Keratinocyte (primary cell): ENCODE results near the gene CYP4F22. TPM values are rescaled to one million over a fixed set of nuclear protein-coding genes. Genes with fewer than 3 reads are reported as not detected.

Source experiments
- DNase-seq: peaks from one replicate; pipeline ENCODE4 v3.0.0-alpha.2; 2011; ENCODE audit warnings: low read depth, missing footprints, low spot score
- FAIRE-seq: peaks from 2 replicates; lab custom pipeline; 2011; peaks lifted over from hg19 to GRCh38; lab: Jason Lieb, UNC
- H2AFZ ChIP-seq: 2 replicates; pipeline ENCODE4 v1.6.0; 2012; ENCODE audit warnings: low read length, control low read depth, inconsistent platforms; ENCODE audit not compliant: control insufficient read depth
- H3K27ac ChIP-seq: 2 replicates; pipeline ENCODE4 v1.5.1; 2011; ENCODE audit warnings: low read length; ENCODE audit not compliant: control insufficient read depth, insufficient read depth
- H3K27me3 ChIP-seq: 3 replicates; pipeline ENCODE4 v1.6.0; 2011; ENCODE audit warnings: low read length; ENCODE audit not compliant: control insufficient read depth, insufficient read depth; ENCODE audit errors: extremely low read depth
- H3K36me3 ChIP-seq, 2 experiments: 2 replicates in 1 of 2; 3 replicates in 1 of 2; pipeline ENCODE4 v1.5.1; 2011; ENCODE audit warnings: low read length in 2 of 2, mild to moderate bottlenecking in 1 of 2; ENCODE audit not compliant: control insufficient read depth in 2 of 2, insufficient read depth in 2 of 2; ENCODE audit errors: extremely low read depth in 1 of 2
- H3K4me1 ChIP-seq: 3 replicates; pipeline ENCODE4 v1.5.1; 2011; ENCODE audit warnings: low read length; ENCODE audit not compliant: control insufficient read depth, insufficient read depth; ENCODE audit errors: extremely low read depth
- H3K4me2 ChIP-seq: 3 replicates; pipeline ENCODE4 v1.6.0; 2011; ENCODE audit warnings: low read depth, low read length; ENCODE audit not compliant: control insufficient read depth, insufficient read depth; ENCODE audit errors: extremely low read depth
- H3K4me3 ChIP-seq, 3 experiments: fragments of 200-600 bp in 1 of 3; sonication (generic) in 1 of 3; 2 replicates in 2 of 3; 3 replicates in 1 of 3; pipeline ENCODE4 v1.5.1; 2011 to 2016; ENCODE audit warnings: low read length in 3 of 3, mild to moderate bottlenecking in 3 of 3, control low read depth in 2 of 3, inconsistent platforms in 1 of 3, low read depth in 1 of 3, mixed read lengths in 1 of 3, mixed run types in 1 of 3, moderate library complexity in 1 of 3; ENCODE audit not compliant: control insufficient read depth in 2 of 3, insufficient read depth in 2 of 3; ENCODE audit errors: extremely low read depth in 1 of 3
- H3K79me2 ChIP-seq: 2 replicates; pipeline ENCODE4 v1.6.0; 2012; ENCODE audit warnings: low read length; ENCODE audit not compliant: control insufficient read depth, insufficient read depth
- H3K9ac ChIP-seq: 3 replicates; pipeline ENCODE4 v1.6.0; 2011; ENCODE audit warnings: low read length; ENCODE audit not compliant: control insufficient read depth, insufficient read depth; ENCODE audit errors: extremely low read depth
- H3K9me1 ChIP-seq: 3 replicates; pipeline ENCODE4 v1.6.0; 2011; ENCODE audit warnings: low read length; ENCODE audit not compliant: control insufficient read depth, insufficient read depth; ENCODE audit errors: extremely low read depth
- H3K9me3 ChIP-seq: 2 replicates; pipeline ENCODE4 v1.5.1; 2012; ENCODE audit warnings: low read depth, low read length; ENCODE audit not compliant: control insufficient read depth
- H4K20me1 ChIP-seq: 3 replicates; pipeline ENCODE4 v1.6.0; 2011; ENCODE audit warnings: low read length; ENCODE audit not compliant: control insufficient read depth, insufficient read depth; ENCODE audit errors: extremely low read depth
- EZH2 ChIP-seq: IDR thresholded peaks from one replicate; pipeline ENCODE4 v1.6.1; 2012; ENCODE audit warnings: inconsistent platforms, mild to moderate bottlenecking, low read length, moderate library complexity
- dilution Hi-C: fragments of 300-500 bp; cut with MboI; formaldehyde crosslinking; loops from one replicate; pipeline ENCODE4 v1.7.0; 2020; ENCODE audit warnings: low sequenced_read_pairs; ENCODE audit not compliant: extremely low pct_ligation_motif_present
- polyA plus RNA-seq, 5 experiments: library from polyadenylated mRNA; depleted of rRNA in 3 of 5; stranded (reverse) in 3 of 5; stranded (forward) in 1 of 5; unstranded in 1 of 5; fragments of >200 nt; gene quantifications; 1 replicate in 1 of 5; 2 replicates in 3 of 5; 3 replicates in 1 of 5; pipeline versions ENCODE4 v1.2.1 to v1.2.3, GENCODE V29; 2011 to 2012; ENCODE audit warnings: missing spikeins in 2 of 5, low read depth in 1 of 5, low replicate concordance in 1 of 5
- TF ChIP-seq, protein P1 (sequence below), 3 experiments: IDR thresholded peaks in 1 of 3; conservative IDR thresholded peaks in 1 of 3; optimal IDR thresholded peaks in 1 of 3; 2 replicates in 2 of 3; 3 replicates in 1 of 3; pipeline versions ENCODE3 to v1.5.1; 2011; ENCODE audit warnings: low read length in 3 of 3, mild to moderate bottlenecking in 3 of 3, moderate library complexity in 2 of 3, control low read depth in 1 of 3, inconsistent platforms in 1 of 3; ENCODE audit not compliant: insufficient read depth in 2 of 3; ENCODE audit errors: extremely low read depth in 1 of 3

Gene CYP4F22
- polyA plus RNA-seq, 1 donor (not counting 4 experiments of a cell fraction or from before 2014, with no cell fraction given), result 0.43 TPM

DNA sequence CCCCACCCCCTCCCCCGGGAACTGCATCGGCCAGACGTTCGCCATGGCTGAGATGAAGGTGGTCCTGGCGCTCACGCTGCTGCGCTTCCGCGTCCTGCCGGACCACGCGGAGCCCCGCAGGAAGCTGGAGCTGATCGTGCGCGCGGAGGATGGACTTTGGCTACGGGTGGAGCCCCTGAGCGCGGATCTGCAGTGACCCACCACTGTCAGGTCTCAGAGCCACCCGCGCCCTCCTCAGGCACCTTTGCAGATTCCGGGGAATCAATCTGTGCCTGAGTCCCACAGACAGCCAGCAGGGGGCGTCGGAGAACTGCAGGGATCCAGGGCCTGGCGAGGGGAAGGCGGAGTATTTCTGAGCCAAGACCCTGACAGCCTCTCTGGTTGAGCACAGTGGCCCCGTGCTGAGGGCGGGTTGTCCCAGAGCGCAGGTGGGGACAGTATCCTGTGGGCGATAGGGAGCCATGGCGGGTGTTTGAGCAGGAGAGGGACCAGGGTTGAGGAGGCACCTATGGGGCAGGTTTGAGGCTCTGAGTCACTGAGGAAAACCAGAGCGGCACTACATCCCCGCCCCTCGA lies 76.3 kb downstream of the CYP4F22 start:
- Histone ChIP-seq H3K4me1 (no peaks in the 10 kb centered on the region), H4K20me1 (no peaks in the 10 kb centered on the region), H2AFZ (peak overlapping the region; percentile 30), H3K9me1 (no peaks in the 10 kb centered on the region), H3K27me3 (peaks cover 3% of the 10 kb centered on the region), H3K4me3 (no peak overlapping the region), H3K36me3 (no peaks in the 10 kb centered on the region), H3K27ac (no peak overlapping the region), H3K4me2 (peak overlapping the region; percentile 22), H3K9ac (no peak overlapping the region), H3K9me3 (no peaks in the 10 kb centered on the region), H3K79me2 (no peaks in the 10 kb centered on the region)
- peak; percentile 7 for DNase-seq
- TF ChIP-seq EZH2, result no peak
- TF ChIP-seq, protein P1, sequence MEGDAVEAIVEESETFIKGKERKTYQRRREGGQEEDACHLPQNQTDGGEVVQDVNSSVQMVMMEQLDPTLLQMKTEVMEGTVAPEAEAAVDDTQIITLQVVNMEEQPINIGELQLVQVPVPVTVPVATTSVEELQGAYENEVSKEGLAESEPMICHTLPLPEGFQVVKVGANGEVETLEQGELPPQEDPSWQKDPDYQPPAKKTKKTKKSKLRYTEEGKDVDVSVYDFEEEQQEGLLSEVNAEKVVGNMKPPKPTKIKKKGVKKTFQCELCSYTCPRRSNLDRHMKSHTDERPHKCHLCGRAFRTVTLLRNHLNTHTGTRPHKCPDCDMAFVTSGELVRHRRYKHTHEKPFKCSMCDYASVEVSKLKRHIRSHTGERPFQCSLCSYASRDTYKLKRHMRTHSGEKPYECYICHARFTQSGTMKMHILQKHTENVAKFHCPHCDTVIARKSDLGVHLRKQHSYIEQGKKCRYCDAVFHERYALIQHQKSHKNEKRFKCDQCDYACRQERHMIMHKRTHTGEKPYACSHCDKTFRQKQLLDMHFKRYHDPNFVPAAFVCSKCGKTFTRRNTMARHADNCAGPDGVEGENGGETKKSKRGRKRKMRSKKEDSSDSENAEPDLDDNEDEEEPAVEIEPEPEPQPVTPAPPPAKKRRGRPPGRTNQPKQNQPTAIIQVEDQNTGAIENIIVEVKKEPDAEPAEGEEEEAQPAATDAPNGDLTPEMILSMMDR (optimal IDR thresholded peaks at IDR 0.05 in 1 of 3, IDR thresholded peaks at IDR 0.05 in 1 of 3, conservative IDR thresholded peaks at IDR 0.05 in 1 of 3; ENCODE audit: extremely low read depth in 1 of 3, insufficient read depth in 2 of 3, low read length in 3 of 3), result peak; percentile 86 to 92 (median 87)
- dilution Hi-C loops, result no loop called here
- FAIRE-seq, result no peak

DNA sequence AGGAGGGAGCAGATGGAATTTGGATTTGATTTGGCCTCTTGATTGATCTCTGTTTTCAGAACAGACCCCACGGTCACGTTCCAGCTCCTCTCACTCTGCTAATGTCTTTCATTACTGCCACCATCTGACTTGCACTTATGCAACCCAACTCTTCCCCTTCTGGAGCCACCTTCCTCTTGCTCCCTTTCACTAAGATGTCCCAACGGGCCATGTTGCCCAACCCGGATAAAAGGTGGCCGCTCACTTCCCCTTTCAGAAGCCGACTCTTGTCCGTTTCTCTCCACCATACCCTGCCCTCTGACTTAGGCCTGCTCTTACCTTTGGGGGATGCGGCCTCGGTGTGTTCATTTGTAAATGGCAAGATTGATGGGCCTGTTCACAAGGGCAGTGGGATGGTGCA lies 79.3 kb downstream of the CYP4F22 start:
- no peaks in the 10 kb centered on the region for H3K9me3 ChIP-seq
- no peaks in the 10 kb centered on the region for H4K20me1 ChIP-seq
- H3K27me3 ChIP-seq, result peaks cover 3% of the 10 kb centered on the region
- no peaks in the 10 kb centered on the region for H3K36me3 ChIP-seq
- dilution Hi-C loops, result no loop called here
- TF ChIP-seq, protein P1 (optimal IDR thresholded peaks at IDR 0.05 in 1 of 3, IDR thresholded peaks at IDR 0.05 in 1 of 3, conservative IDR thresholded peaks at IDR 0.05 in 1 of 3; ENCODE audit: extremely low read depth in 1 of 3, insufficient read depth in 2 of 3, low read length in 3 of 3), result no peak
- TF ChIP-seq EZH2, result no peak
- no peak overlapping the region for H3K9ac ChIP-seq
- FAIRE-seq (no peak), DNase-seq (no peak)
- H3K79me2 ChIP-seq, result no peaks in the 10 kb centered on the region
- no peak overlapping the region for H3K4me3 ChIP-seq
- no peak overlapping the region for H3K4me2 ChIP-seq
- H3K4me1 ChIP-seq, result no peaks in the 10 kb centered on the region
- no peak overlapping the region for H3K27ac ChIP-seq
- no peaks in the 10 kb centered on the region for H3K9me1 ChIP-seq
- H2AFZ ChIP-seq, result no peak overlapping the region
